Panc1 (cell line): ENCODE data around the gene ZNF48. TPM values are rescaled to one million over a fixed set of nuclear protein-coding genes. Genes with fewer than 3 reads are reported as not detected.

Experiments used
- ATAC-seq: fragments of 200-7000 bp; cut with Tn5 transposase; 2 replicates; pipeline ENCODE4 v1.9.1; 2020; ENCODE audit warnings: mild to moderate bottlenecking, moderate library complexity
- BruUV-seq: library from RNA; stranded (reverse); fragments of 400-500 nt; replicated peaks from 2 replicates; lab custom pipeline; 2021; lab: Mats Ljungman, UMichigan
- CTCF ChIA-PET: fragments of 300-600 bp; sonication (Branson Sonifier 250); formaldehyde crosslinking; loops from one replicate; lab custom pipeline; 2022; ENCODE audit warnings: antibody characterized with exemption; lab: Charles Lee
- POLR2A ChIA-PET: fragments of 300-600 bp; sonication (Branson Sonifier 250); formaldehyde crosslinking; loops from one replicate; lab custom pipeline; 2022; ENCODE audit warnings: antibody characterized with exemption; lab: Charles Lee
- DNase-seq: peaks from one replicate; pipeline ENCODE4 v3.0.0-alpha.2; 2010; ENCODE audit warnings: low read depth, low spot score
- H3K27ac ChIP-seq: 2 replicates; pipeline ENCODE4 v1.5.1; 2011; ENCODE audit warnings: mild to moderate bottlenecking, low read length, inconsistent platforms
- H3K27me3 ChIP-seq: fragments of 200-500 bp; sonication (Bioruptor generic); 2 replicates; pipeline ENCODE4 v1.6.0; 2014; ENCODE audit warnings: low read length, inconsistent platforms; ENCODE audit not compliant: control insufficient read depth, insufficient read depth
- H3K36me3 ChIP-seq: fragments of 200-500 bp; sonication (Bioruptor generic); 2 replicates; pipeline ENCODE4 v1.5.1; 2014; ENCODE audit warnings: inconsistent platforms, mild to moderate bottlenecking, low read length, moderate library complexity; ENCODE audit not compliant: control insufficient read depth, insufficient read depth
- H3K4me1 ChIP-seq: 2 replicates; pipeline ENCODE4 v1.5.1; 2011; ENCODE audit warnings: inconsistent platforms, mild to moderate bottlenecking, low read length, moderate library complexity; ENCODE audit not compliant: control insufficient read depth, insufficient read depth
- H3K4me3 ChIP-seq, 2 experiments: 2 replicates each; pipeline ENCODE4 v1.5.1; 2011 to 2012; ENCODE audit warnings: low read depth in 2 of 2, low read length in 2 of 2, mild to moderate bottlenecking in 2 of 2, inconsistent platforms in 1 of 2, moderate library complexity in 1 of 2
- H3K9me3 ChIP-seq: fragments of 200-500 bp; sonication (Bioruptor generic); 2 replicates; pipeline ENCODE4 v1.5.1; 2014; ENCODE audit warnings: low read depth, mild to moderate bottlenecking, inconsistent platforms, low read length, moderate library complexity; ENCODE audit not compliant: control insufficient read depth, insufficient read depth
- CTCF ChIP-seq: fragments of 450-650 bp; IDR thresholded peaks from 2 replicates; pipeline ENCODE4 v1.5.1; 2017; ENCODE audit warnings: mild to moderate bottlenecking
- POLR2AphosphoS5 ChIP-seq: IDR thresholded peaks from 2 replicates; pipeline ENCODE4 v1.6.1; 2012; ENCODE audit warnings: mild to moderate bottlenecking, low read depth, low read length, moderate library complexity
- SIN3A ChIP-seq: IDR thresholded peaks from 2 replicates; pipeline ENCODE4 v1.6.1; 2012; ENCODE audit warnings: low read depth, mild to moderate bottlenecking, low read length, moderate library complexity, borderline replicate concordance; ENCODE audit not compliant: insufficient read depth
- TCF7L2 ChIP-seq: IDR thresholded peaks from 2 replicates; pipeline ENCODE4 v1.6.1; 2011; ENCODE audit warnings: mild to moderate bottlenecking, low read depth, low read length, inconsistent platforms
- in situ Hi-C: cut with HindIII; loops from 2 replicates; pipeline ENCODE4 v1.10.0; 2016; ENCODE audit warnings: low sequenced_read_pairs, low pct_unique_long_range_greater_than_20kb
- intact Hi-C: fragments of 100-400 bp; cut with micrococcal nuclease; formaldehyde crosslinking; loops from one replicate; pipeline ENCODE4 v1.10.0; 2022; ENCODE audit not compliant: unreplicated experiment
- total RNA-seq: library from RNA; stranded (reverse); gene quantifications from one replicate; pipeline ENCODE4 v1.2.1, GENCODE V29; 2021; ENCODE audit not compliant: unreplicated experiment
- TF ChIP-seq, protein P1 (sequence below), 2 experiments: IDR thresholded peaks; 2 replicates each; pipeline ENCODE4 v1.6.1; 2011 to 2012; ENCODE audit warnings: low read depth in 2 of 2, control low read depth in 1 of 2, low read length in 1 of 2, mild to moderate bottlenecking in 1 of 2, moderate library complexity in 1 of 2; ENCODE audit not compliant: insufficient read depth in 1 of 2

ZNF48 gene
- total RNA-seq, 1 experiment from 2014 or later: 16.6 TPM

- no peak for TF ChIP-seq POLR2AphosphoS5
- no peak for TF ChIP-seq TCF7L2
- no peak for TF ChIP-seq SIN3A
- TF ChIP-seq, protein P1, sequence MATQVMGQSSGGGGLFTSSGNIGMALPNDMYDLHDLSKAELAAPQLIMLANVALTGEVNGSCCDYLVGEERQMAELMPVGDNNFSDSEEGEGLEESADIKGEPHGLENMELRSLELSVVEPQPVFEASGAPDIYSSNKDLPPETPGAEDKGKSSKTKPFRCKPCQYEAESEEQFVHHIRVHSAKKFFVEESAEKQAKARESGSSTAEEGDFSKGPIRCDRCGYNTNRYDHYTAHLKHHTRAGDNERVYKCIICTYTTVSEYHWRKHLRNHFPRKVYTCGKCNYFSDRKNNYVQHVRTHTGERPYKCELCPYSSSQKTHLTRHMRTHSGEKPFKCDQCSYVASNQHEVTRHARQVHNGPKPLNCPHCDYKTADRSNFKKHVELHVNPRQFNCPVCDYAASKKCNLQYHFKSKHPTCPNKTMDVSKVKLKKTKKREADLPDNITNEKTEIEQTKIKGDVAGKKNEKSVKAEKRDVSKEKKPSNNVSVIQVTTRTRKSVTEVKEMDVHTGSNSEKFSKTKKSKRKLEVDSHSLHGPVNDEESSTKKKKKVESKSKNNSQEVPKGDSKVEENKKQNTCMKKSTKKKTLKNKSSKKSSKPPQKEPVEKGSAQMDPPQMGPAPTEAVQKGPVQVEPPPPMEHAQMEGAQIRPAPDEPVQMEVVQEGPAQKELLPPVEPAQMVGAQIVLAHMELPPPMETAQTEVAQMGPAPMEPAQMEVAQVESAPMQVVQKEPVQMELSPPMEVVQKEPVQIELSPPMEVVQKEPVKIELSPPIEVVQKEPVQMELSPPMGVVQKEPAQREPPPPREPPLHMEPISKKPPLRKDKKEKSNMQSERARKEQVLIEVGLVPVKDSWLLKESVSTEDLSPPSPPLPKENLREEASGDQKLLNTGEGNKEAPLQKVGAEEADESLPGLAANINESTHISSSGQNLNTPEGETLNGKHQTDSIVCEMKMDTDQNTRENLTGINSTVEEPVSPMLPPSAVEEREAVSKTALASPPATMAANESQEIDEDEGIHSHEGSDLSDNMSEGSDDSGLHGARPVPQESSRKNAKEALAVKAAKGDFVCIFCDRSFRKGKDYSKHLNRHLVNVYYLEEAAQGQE (IDR thresholded peaks at IDR 0.05; ENCODE audit: insufficient read depth in 1 of 2, low read depth in 2 of 2, low read length in 1 of 2): no peak
- no peak for TF ChIP-seq CTCF
- ChIA-PET CTCF (no interaction called here), POLR2A (no interaction called here)
- H3K36me3 ChIP-seq: no peaks in the 10 kb centered on the region
- in situ Hi-C loops (no loop called here), intact Hi-C loops (no loop called here)
- no TSS peak for BruUV-seq
- no peak overlapping the region; a peak in 1 of 4 replicates for H3K4me3 ChIP-seq
- peaks cover 19% of the 10 kb centered on the region for H3K4me1 ChIP-seq
- no peaks in the 10 kb centered on the region for H3K27me3 ChIP-seq
- no peaks in the 10 kb centered on the region for H3K9me3 ChIP-seq
- DNase-seq (no peak), ATAC-seq (no peak)
- H3K27ac ChIP-seq: 0 out of 2 replicates have a peak overlapping the region, but pooled peaks have one; percentile 30
Measured at GRCh38 chr16:30397056-30397455, 1.8 kb downstream of the ZNF48 start.

GRCh38 chr16:30397776-30398660 is 2.8 kb downstream of the ZNF48 start:
- BruUV-seq: no TSS peak
- no peaks in the 10 kb centered on the region for H3K9me3 ChIP-seq
- in situ Hi-C loops: no loop called here
- no peak overlapping the region for H3K4me3 ChIP-seq
- ATAC-seq (no peak), DNase-seq (no peak)
- no peaks in the 10 kb centered on the region for H3K36me3 ChIP-seq
- H3K27ac ChIP-seq: no peak overlapping the region
- peaks cover 19% of the 10 kb centered on the region for H3K4me1 ChIP-seq
- intact Hi-C loops: no loop called here
- H3K27me3 ChIP-seq: no peaks in the 10 kb centered on the region
- ChIA-PET CTCF (no interaction called here), POLR2A (interaction anchor here (0.5 kb wide), 1 partner anchor 20 kb away, joined by 5 read pairs; no protein-coding TSS in a partner anchor)
- no peak for TF ChIP-seq TCF7L2
- no peak for TF ChIP-seq CTCF
- no peak for TF ChIP-seq SIN3A
- no peak for TF ChIP-seq POLR2AphosphoS5
